Small intestine (tissue), 7 donors: Measurements from ENCODE around the gene PNKD. TPM values are rescaled to one million over a fixed set of nuclear protein-coding genes. Genes with fewer than 3 reads are reported as not detected.

ENCODE experiments used
- DNase-seq, 2 donors: peaks; one replicate each; pipeline versions ENCODE4 v3.0.0 to v3.0.0-alpha.2; 2013
- FAIRE-seq: peaks from 2 replicates; lab custom pipeline; 2012; peaks lifted over from hg19 to GRCh38; lab: Jason Lieb, UNC
- H3K27ac ChIP-seq, 3 donors: one replicate each; pipeline ENCODE4 v1.5.1; 2013; ENCODE audit warnings: low read length in 2 of 3, mild to moderate bottlenecking in 2 of 3, control low read depth in 1 of 3, inconsistent platforms in 1 of 3, low read depth in 1 of 3, moderate library complexity in 1 of 3
- H3K27me3 ChIP-seq, 3 donors: one replicate each; pipeline ENCODE4 v1.6.1; 2013; ENCODE audit warnings: low read length in 3 of 3, inconsistent platforms in 1 of 3; ENCODE audit not compliant: control insufficient read depth in 3 of 3, insufficient read depth in 3 of 3
- H3K36me3 ChIP-seq, 3 donors: one replicate each; pipeline ENCODE4 v1.6.1; 2013; ENCODE audit warnings: low read length in 3 of 3, inconsistent platforms in 1 of 3, low read depth in 1 of 3, mild to moderate bottlenecking in 1 of 3, moderate library complexity in 1 of 3; ENCODE audit not compliant: control insufficient read depth in 3 of 3, insufficient read depth in 2 of 3
- H3K4me1 ChIP-seq, 3 donors: one replicate each; pipeline ENCODE4 v1.6.1; 2013; ENCODE audit warnings: low read length in 2 of 3, inconsistent platforms in 1 of 3, low read depth in 1 of 3, mild to moderate bottlenecking in 1 of 3, moderate library complexity in 1 of 3; ENCODE audit not compliant: control insufficient read depth in 3 of 3, insufficient read depth in 2 of 3
- H3K4me3 ChIP-seq, 3 donors: one replicate each; pipeline ENCODE4 v1.5.1; 2013; ENCODE audit warnings: low read length in 3 of 3, control low read depth in 1 of 3, inconsistent platforms in 1 of 3, low read depth in 1 of 3, mild to moderate bottlenecking in 1 of 3, moderate library complexity in 1 of 3
- H3K9me3 ChIP-seq, 2 donors: one replicate each; pipeline ENCODE4 v1.6.1; 2013; ENCODE audit warnings: low read depth in 1 of 2, low read length in 1 of 2; ENCODE audit not compliant: control insufficient read depth in 2 of 2, insufficient read depth in 1 of 2
- WGBS, 3 donors: extraction: QIAGEN DNeasy Blood & Tissue Kit; methylation state at CpG; one replicate each; pipeline ENCODE4 v1.1.7; 2013; 5-methylcytosine and 5-hydroxymethylcytosine counted together
- polyA plus RNA-seq, 4 donors: library from polyadenylated mRNA; stranded (reverse) in 3 of 4; unstranded in 1 of 4; fragments of 200-250 nt in 3 of 4; fragments of 120-200 nt in 1 of 4; gene quantifications; one replicate each; pipeline versions ENCODE4 v1.2.1 to v1.2.3, GENCODE V29; 2013
- donor health status: healthy with polysubstance abuse.
- donor health status: control.
- donor health status: control.
- donor health status: Bipolar disorder and iron deficiency.
- donor health status: healthy.

The PNKD gene
- polyA plus RNA-seq, 4 donors: 88.4 to 137 (median 104) TPM

DNA sequence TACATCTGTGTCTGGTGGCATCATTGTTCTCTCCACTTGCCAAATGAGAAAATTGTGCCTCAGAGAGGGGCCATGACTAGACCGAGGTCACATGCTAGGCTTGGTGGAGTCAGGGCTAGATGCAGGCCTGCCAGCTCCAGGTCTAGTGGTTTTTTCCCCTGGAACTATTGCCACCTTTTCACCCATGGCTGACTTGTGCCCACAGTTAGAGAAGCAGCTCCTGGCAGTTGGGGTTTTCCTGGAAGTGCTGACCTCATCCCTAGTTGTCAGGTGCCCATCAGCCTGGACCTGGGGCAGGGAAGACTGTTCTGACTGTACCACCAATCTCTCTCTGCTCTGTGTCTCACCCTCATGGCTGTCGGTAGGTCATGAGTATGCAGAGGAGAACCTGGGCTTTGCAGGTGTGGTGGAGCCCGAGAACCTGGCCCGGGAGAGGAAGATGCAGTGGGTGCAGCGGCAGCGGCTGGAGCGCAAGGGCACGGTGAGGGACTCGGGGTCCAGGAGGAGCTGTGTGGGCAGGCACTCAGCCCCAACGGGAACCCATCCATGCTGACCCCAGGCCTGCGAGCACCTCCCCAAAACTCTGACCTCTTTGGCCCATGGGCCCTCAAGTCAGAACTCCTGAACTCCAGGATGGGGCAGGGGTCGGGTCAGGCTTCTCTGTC is 73.9 kb downstream of the PNKD start:
- WGBS, 3 donors: 95 to 99% (median 98%) methylated on average over 9 to 12 of the region's 12 CpGs
- Histone ChIP-seq H3K27me3 (no peaks in the 10 kb centered on the region), H3K4me1 (no peaks in the 10 kb centered on the region), H3K9me3 (no peaks in the 10 kb centered on the region), H3K4me3 (no peak overlapping the region), H3K36me3 (peaks cover 0 to 71% (median 0%) of the 10 kb centered on the region in 3 donors), H3K27ac (no peak overlapping the region)
- no peak for FAIRE-seq
- DNase-seq: no peak

DNA sequence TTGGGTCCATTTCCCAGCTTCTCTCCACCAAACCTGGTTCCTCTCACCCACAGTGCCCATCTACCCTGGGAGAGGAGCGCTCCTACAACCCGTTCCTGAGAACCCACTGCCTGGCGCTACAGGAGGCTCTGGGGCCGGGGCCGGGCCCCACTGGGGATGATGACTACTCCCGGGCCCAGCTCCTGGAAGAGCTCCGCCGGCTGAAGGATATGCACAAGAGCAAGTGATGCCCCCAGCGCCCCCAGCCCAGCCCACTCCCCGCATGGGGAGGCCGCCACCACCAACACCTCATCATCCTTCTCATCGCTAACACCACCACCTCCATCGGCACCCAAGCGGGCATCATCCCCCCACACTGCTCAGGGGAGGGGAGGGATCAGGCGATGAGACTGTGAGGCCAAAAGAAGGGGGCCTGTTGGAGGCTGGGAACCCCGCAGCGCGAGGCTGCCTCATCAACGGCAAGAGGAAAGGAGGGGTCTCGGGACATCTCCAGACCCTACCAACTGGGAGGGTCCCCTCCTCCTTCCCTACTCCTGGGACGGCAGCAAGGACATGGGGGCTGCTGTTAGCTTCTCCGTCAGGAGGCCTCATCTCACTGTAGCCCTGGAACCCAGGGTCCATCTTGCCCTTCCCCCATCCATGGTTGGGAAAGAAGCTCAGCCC is 74.6 kb downstream of the PNKD start:
- Histone ChIP-seq H3K4me3 (no peak overlapping the region), H3K27me3 (no peaks in the 10 kb centered on the region), H3K4me1 (no peaks in the 10 kb centered on the region), H3K27ac (no peak overlapping the region), H3K36me3 (peaks cover 0 to 66% (median 0%) of the 10 kb centered on the region in 3 donors), H3K9me3 (peaks cover 0 to 3% of the 10 kb centered on the region in 2 donors)
- FAIRE-seq: no peak
- 92 to 93% (median 92%) methylated on average over 20 to 22 of the region's 22 CpGs for WGBS, 3 donors
- no peak for DNase-seq

DNA sequence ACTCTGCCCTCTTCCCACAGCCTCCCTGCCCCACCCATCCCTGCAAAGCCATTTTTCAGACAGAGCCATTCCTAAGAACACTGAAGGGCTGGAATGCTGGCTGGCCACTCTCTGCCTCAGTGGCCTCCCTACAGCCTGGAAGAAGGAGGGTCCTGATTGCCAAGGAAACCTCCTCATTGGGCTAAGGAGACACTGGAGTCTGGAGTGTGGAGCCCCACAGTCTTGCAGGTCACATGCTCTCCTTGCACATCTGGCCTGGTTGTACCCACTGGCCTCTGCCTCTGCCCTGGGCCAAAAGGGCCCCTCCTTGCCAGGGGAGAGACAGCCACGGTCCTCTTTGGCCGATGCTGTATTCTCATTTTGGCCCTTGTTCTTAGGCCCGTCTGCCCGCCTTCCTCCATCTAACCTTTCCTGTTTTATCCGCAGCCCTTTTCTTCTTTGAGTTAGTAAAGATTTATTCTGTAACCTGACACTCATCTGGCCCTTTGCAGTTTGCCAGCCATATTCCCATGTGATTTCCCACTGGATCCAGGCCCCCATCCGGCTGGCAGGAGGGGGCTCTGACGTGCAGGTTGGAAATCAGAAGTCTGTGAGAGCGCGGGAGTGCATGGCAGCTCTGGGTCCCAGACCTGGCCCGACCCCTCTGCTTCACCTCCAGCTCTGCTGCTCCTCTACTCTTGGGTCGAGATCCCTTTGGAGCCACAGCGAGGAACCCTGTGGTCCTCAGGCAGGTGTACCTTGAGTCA is 75.3 kb downstream of the PNKD start:
- no peaks in the 10 kb centered on the region for H3K4me1 ChIP-seq
- peaks cover 0 to 3% of the 10 kb centered on the region in 2 donors for H3K9me3 ChIP-seq
- peaks cover 0 to 59% (median 0%) of the 10 kb centered on the region in 3 donors for H3K36me3 ChIP-seq
- DNase-seq (peak in 1 of 2 donors; percentile 2), FAIRE-seq (no peak)
- 82 to 90% (median 87%) methylated on average over 12 of the region's 12 CpGs for WGBS, 3 donors
- no peak overlapping the region for H3K4me3 ChIP-seq
- no peak overlapping the region for H3K27ac ChIP-seq
- no peaks in the 10 kb centered on the region for H3K27me3 ChIP-seq

DNA sequence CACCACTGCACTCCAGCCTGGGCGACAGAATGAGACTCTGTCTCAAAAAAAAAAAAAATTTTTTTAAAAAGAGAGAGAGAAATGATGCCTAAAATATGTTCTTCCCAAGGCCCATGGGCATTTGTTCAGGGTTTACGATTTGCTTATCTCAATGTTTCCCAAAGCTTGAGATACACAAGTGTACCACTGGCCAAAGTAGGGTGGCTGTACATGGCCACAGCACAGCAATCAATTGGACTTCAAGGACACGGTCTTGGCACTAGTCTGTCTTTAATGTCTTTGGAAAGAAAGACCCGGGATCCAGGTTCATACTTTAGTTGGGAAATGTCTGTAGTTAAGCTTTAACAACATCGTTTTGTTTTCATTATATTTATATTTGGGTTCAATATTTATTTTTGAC is 76.9 kb downstream of the PNKD start:
- H3K9me3 ChIP-seq: peaks cover 0 to 11% of the 10 kb centered on the region in 2 donors
- H3K36me3 ChIP-seq: peaks cover 0 to 45% (median 0%) of the 10 kb centered on the region in 3 donors
- FAIRE-seq: no peak
- no peaks in the 10 kb centered on the region for H3K27me3 ChIP-seq
- H3K4me1 ChIP-seq: no peaks in the 10 kb centered on the region
- WGBS, 3 donors: 72 to 83% (median 72%) methylated on average over 5 of the region's 5 CpGs
- no peak overlapping the region for H3K27ac ChIP-seq
- no peak for DNase-seq
- no peak overlapping the region for H3K4me3 ChIP-seq

DNA sequence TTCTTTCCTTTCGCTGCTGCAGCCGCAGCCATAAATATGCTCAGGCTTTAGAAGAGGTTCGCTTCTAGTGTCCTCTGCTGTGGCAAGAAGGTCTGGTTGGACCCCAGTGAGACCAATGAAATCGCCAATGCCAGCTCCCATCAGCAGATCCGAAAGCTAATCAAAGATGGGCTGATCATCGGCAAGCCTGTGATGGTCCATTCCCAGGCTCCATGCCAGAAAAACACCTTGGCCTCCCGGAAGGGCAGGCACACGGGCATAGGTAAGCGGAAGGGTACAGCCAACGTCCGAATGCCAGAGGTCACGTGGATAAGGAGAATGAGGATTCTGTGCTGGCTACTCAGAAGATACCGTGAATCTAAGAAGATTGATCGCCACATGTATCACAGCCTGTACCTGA is 83.7 kb downstream of the PNKD start:
- 85 to 94% (median 87%) methylated on average over 14 of the region's 14 CpGs for WGBS, 3 donors
- Histone ChIP-seq H3K27ac (no peak overlapping the region), H3K9me3 (peaks cover 0 to 18% of the 10 kb centered on the region in 2 donors), H3K4me1 (peaks cover 0 to 16% (median 0%) of the 10 kb centered on the region in 3 donors), H3K27me3 (no peaks in the 10 kb centered on the region), H3K36me3 (no peaks in the 10 kb centered on the region), H3K4me3 (no peak overlapping the region)
- FAIRE-seq (no peak), DNase-seq (no peak)

DNA sequence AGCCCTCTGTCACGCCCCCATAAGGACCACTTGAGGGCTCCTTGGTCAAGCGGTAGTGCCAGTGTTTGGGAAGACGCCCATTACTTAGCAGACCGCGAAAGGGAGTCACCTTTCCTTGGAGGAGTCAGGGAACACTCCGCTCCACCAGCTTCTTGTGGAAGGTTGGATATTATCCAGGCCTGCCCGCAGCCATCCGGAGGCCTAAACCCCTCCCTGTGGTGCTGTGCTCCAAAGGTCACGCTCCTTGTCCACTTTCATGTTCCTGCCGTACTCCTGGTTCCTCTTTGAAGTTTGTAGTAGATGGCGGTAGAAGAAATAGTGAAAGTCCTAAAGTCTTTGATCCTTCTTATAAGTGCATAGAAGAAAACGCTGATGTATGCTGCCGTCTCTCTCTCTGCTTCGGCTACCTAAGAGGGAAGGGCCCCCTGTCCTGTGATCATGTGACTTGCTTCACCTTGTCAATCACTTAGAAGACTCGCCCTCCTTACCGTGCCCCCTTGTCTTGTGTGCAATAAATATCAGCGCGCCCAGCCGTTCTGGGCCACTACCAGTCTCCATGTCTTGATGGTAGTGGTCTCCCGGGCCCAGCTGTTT is 84.6 kb downstream of the PNKD start:
- H3K36me3 ChIP-seq: no peaks in the 10 kb centered on the region
- peaks cover 0 to 16% (median 0%) of the 10 kb centered on the region in 3 donors for H3K4me1 ChIP-seq
- DNase-seq (peak; percentile 51 to 81), FAIRE-seq (no peak)
- H3K4me3 ChIP-seq: no peak overlapping the region
- WGBS, 3 donors: 17 to 55% (median 39%) methylated on average over 20 of the region's 20 CpGs
- H3K27ac ChIP-seq: peak overlapping the region in 2 of 3 donors; percentile 48 to 64
- peaks cover 0 to 15% of the 10 kb centered on the region in 2 donors for H3K9me3 ChIP-seq
- H3K27me3 ChIP-seq: no peaks in the 10 kb centered on the region

DNA sequence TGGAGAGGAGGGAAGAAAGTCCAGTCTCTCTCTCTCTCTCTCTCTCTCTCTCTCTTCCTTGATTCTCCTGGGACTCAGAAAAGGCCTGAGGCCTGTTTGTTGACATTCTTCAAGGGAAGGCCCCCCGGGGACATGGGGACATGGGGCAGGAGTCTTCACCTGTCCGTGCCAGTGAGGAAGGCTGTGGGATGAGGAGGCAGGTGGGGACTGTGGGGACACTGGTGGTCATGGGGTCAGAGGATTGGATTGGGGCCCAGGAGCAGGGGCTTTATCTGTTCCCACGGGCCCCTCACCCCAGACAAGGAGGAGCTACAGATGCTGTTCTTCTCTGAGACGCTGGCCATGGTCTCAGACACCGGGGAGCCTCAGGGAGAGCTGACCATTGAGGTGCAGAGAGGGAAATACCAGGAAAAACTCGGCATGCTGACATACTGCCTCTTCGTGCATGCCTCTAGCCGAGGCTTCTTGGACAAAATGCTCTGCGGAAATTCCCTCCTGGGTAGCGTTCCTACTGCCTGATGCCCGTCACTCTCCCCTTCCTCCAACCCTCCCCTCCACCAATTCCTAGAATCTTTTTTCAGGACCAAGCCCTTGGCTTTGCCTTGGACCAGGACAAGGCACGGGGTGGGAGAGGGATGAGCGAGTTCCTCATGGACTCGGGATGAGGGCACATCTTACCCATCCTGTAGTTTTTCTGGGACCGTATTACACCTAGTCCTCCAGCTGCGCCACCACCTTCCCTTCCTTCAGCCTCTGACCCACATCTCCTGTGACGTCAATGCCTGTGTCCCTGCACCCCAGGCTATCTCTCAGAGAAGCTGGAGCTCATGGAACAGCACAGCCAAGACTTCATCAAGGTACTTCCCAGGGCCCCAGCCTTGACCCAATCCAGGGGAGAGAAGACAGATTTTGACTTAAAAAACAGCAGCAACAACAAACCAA is 87.2 kb downstream of the PNKD start:
- Histone ChIP-seq H3K4me1 (peaks cover 0 to 16% (median 0%) of the 10 kb centered on the region in 3 donors), H3K9me3 (peaks cover 0 to 5% of the 10 kb centered on the region in 2 donors), H3K27me3 (no peaks in the 10 kb centered on the region), H3K4me3 (no peak overlapping the region), H3K27ac (no peak overlapping the region), H3K36me3 (no peaks in the 10 kb centered on the region)
- FAIRE-seq (no peak), DNase-seq (no peak)
- WGBS, 3 donors: 71 to 73% (median 71%) methylated on average over 16 to 17 of the region's 17 CpGs
